Stimulated activated memory B cell treated with anti-CD40 and anti-IgM and Interleukin-4, amounts not matched to agents 10 μg/mL and 1 μg/mL and 100 μg/mL, for 72 hours (primary cell): ENCODE data around the gene ADCY5.
A peak's percentile ranks its signal among the peaks of the same experiment; 100 is the strongest.

Experiments used
- ATAC-seq: fragments of 150-1000 bp; cut with Tn5 transposase; 2 replicates; pipeline ENCODE4 v1.10.0; 2021
- H3K27ac Mint-ChIP-seq: one replicate; pipeline ENCODE4 v1.8.0; 2022; ENCODE audit warnings: mild to moderate bottlenecking, mixed read lengths
- H3K27me3 Mint-ChIP-seq: one replicate; pipeline ENCODE4 v1.8.0; 2022; ENCODE audit warnings: mixed read lengths
- H3K36me3 Mint-ChIP-seq: one replicate; pipeline ENCODE4 v1.8.0; 2022; ENCODE audit warnings: mixed read lengths
- H3K4me1 Mint-ChIP-seq: one replicate; pipeline ENCODE4 v1.8.0; 2022; ENCODE audit warnings: mixed read lengths
- H3K4me3 Mint-ChIP-seq: one replicate; pipeline ENCODE4 v1.8.0; 2022; ENCODE audit warnings: mild to moderate bottlenecking, moderate library complexity, mixed read lengths
- H3K9me3 Mint-ChIP-seq: one replicate; pipeline ENCODE4 v1.8.0; 2022; ENCODE audit warnings: mixed read lengths

Gene ADCY5

DNA sequence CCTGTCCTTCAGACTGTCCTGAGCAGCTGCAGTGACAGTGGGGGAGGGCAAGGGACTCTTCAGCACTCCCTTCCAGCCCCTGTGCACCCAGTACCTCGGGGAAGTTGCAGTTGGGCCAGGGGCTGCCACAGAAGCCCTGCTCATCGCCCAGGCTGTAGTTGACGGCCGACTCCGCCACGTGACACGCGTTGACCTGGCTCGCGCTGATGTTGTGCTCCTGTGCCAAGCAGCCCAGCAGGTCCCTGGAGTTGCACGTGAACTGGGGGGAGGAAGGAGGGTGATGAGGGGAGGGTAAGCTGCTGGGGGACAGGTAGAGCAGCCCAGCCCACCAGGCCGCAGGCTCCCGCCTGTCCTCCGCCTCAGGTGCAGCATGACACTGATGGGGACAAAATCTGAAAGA is 145.9 kb downstream of the ADCY5 start:
- Mint-ChIP-seq H3K4me3 (no peak overlapping the region), H3K27me3 (peaks cover 49% of the 10 kb centered on the region), H3K9me3 (no peaks in the 10 kb centered on the region), H3K4me1 (no peaks in the 10 kb centered on the region), H3K27ac (no peak overlapping the region), H3K36me3 (no peaks in the 10 kb centered on the region)
- no peak for ATAC-seq

DNA sequence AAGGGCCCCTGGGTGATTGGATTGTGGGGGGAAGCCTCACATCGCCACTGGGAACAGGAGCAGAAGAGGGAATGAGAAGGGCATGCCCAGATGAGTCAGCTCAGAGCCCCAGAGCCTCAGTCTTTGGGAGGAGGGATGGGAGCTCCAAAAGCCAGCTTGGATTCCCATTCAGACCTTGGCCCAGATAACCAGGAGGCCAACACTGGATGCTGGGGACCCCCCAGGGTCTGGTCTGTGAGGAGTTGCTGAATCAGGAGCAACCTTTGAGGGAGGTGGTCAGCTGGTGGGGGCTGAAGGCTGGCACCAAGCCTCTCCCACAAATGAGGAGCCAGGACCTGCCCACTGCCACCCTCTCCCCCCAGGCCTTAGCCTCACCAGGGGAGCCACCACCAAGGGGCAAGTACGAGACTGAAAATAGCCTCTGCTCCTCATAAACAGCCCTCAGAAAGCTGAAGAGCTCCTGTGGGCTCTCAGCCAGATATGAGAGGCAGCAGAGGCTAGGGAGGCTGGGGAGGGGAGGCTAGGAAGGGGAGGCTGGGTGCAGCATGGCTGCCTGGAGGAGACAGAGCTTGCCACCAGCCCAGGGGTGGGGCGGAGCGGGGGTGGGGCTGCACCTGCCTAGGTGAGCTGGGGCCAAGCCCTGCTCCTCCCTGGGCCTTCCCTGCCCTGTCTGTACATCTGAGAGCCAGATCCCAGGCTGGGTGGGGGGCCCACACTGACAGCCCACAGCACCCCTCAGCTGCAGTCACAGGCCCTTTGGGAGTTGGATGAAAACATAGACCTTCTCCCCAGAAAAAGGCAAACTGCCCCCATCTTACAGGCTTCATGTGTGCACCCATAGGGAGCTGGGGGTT is 147.3 kb downstream of the ADCY5 start:
- ATAC-seq, result no peak
- Mint-ChIP-seq H3K4me3 (no peak overlapping the region), H3K27me3 (peaks cover 49% of the 10 kb centered on the region), H3K36me3 (no peaks in the 10 kb centered on the region), H3K4me1 (no peaks in the 10 kb centered on the region), H3K27ac (no peak overlapping the region), H3K9me3 (no peaks in the 10 kb centered on the region)

DNA sequence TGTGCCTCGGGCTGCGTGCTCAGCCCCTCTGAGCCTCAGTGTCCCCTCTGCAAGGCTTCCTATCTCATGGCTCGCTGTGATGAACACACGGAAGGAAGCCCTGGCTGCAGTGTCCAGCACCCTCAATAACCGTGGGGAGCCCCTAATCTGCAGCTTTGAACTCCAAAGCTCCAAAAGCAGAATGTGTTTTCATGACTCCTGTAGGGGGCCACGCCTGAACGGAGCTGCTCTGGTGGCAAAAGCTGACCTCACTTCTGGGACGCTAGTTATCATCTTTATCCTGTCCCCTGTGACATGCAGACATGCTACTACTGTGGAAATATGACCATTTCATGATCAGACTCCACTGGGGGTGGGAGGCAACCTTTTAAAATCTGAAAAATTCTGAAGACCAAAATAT is 148.3 kb downstream of the ADCY5 start:
- Mint-ChIP-seq H3K36me3 (no peaks in the 10 kb centered on the region), H3K4me1 (no peaks in the 10 kb centered on the region), H3K9me3 (no peaks in the 10 kb centered on the region), H3K4me3 (no peak overlapping the region), H3K27ac (no peak overlapping the region), H3K27me3 (peaks cover 42% of the 10 kb centered on the region)
- no peak for ATAC-seq

DNA sequence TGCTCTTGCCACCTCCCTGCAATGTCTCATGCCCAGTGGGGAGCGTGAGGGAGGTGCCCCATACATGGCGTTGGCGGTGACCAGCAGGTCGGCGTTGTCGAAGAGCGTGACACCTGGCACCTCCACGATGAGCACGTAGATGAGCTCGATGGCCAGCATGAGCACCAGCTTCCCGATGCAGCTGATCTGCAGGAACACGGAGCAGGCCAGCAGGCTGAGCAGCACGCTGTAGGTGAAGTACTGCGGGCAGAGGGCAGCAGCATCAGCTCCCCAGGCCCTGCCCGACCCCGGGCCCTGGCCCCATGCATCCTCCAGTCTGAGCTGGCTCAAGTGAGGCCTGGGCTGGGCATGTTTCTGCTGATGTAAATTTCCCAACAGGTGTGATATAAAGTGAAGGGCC is 148.8 kb downstream of the ADCY5 start:
- Mint-ChIP-seq H3K36me3 (no peaks in the 10 kb centered on the region), H3K9me3 (no peaks in the 10 kb centered on the region), H3K4me3 (no peak overlapping the region), H3K27me3 (peaks cover 38% of the 10 kb centered on the region), H3K27ac (no peak overlapping the region), H3K4me1 (no peaks in the 10 kb centered on the region)
- no peak for ATAC-seq

DNA sequence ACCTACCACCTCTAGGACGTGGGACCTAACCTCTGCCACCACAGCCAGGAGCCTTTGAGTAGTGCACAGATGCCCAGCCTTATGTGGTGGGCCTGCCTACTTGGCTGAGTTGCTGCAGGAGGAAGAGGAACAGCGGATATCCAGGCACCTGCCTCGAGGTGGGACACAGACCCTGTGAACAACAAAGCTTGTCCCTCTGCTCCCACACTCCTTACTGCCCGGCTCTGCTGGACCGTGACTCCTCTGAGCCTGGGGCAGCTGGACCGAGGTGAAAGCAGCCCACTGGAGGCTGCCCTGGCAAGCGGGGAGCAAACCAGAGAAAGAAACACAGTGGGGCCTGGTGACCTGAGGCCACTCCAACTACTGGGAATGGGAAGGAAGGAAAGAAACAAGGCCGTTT is 149.3 kb downstream of the ADCY5 start:
- no peaks in the 10 kb centered on the region for H3K4me1 Mint-ChIP-seq
- ATAC-seq, result no peak
- H3K27ac Mint-ChIP-seq, result no peak overlapping the region
- H3K4me3 Mint-ChIP-seq, result no peak overlapping the region
- H3K36me3 Mint-ChIP-seq, result no peaks in the 10 kb centered on the region
- H3K27me3 Mint-ChIP-seq, result peaks cover 36% of the 10 kb centered on the region
- H3K9me3 Mint-ChIP-seq, result no peaks in the 10 kb centered on the region

DNA sequence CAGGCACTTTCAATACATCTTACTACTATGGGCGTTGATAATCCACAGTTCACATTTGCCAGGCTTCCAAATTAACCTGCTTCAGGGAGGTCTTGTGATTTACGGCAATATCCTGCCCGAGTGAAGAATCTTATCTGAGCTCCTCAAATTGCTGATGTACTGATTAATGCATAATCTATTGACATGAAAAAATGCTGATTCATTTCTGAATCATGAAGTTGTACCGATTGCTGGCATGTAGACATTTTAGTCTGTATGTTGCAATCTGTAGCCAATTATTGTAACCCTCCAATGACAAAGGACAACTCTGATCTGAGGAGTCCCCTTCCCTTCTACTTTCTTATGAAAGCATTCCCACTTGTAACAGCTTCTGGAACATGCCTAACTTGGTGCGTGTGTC is 150.0 kb downstream of the ADCY5 start:
- no peak for ATAC-seq
- no peaks in the 10 kb centered on the region for H3K36me3 Mint-ChIP-seq
- no peaks in the 10 kb centered on the region for H3K9me3 Mint-ChIP-seq
- H3K4me1 Mint-ChIP-seq, result no peaks in the 10 kb centered on the region
- no peak overlapping the region for H3K4me3 Mint-ChIP-seq
- H3K27ac Mint-ChIP-seq, result no peak overlapping the region
- peaks cover 36% of the 10 kb centered on the region for H3K27me3 Mint-ChIP-seq

DNA sequence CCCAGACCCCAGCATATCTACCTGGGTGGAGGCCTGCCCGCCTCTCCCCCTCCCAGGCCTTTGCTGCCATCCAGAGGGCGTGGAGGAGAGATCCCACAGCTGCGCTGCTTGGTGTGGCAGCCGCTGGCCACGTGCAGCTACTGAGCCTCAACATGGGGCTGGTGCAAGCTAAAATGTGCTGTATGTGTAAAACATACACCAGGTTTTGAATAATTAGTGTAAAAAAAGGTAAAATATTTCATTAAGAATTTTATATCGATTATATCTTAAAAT is 151.3 kb downstream of the ADCY5 start:
- Mint-ChIP-seq H3K27ac (no peak overlapping the region), H3K9me3 (no peaks in the 10 kb centered on the region), H3K4me1 (no peaks in the 10 kb centered on the region), H3K36me3 (no peaks in the 10 kb centered on the region), H3K27me3 (peaks cover 34% of the 10 kb centered on the region), H3K4me3 (no peak overlapping the region)
- ATAC-seq, result no peak

DNA sequence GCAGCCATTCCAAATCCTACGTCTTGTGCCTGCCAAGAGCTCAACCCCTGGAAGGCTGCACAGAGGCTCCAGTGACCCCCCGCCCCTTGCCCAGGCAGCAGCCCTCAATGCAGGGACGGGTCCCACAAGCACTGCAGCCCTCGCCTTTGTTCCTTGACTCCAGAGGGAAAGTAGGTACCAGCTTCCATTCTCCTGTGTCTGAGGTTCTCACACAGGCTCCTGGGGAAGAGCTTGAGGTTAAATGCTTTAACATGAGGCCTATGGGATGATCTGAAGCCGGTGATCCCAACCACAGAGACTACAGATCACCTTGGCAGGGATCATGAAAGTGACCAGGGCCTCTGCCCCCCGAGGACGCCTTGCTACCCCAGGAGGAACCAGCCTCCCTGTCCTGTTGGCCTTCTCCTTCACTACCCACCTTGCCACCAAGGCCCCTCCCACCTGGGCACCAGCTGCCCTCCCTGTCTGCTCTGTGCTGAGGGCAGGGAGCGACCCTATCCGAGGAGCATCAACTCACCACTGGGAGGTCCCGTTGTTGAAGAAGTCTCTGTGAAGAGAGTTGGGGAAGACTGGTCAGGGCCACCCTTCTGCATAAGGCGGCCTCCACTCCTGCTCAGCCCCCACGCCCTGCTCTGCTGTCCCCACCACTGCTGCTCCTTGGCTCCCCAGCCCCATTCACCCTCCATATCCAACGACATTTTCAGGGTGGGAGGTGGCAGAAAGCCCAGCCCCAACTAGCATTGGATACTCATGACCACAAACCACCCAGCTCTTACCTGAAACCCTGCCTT is 151.9 kb downstream of the ADCY5 start:
- Mint-ChIP-seq H3K27me3 (peaks cover 29% of the 10 kb centered on the region), H3K36me3 (no peaks in the 10 kb centered on the region), H3K27ac (no peak overlapping the region), H3K4me3 (no peak overlapping the region), H3K4me1 (no peaks in the 10 kb centered on the region), H3K9me3 (no peaks in the 10 kb centered on the region)
- no peak for ATAC-seq

DNA sequence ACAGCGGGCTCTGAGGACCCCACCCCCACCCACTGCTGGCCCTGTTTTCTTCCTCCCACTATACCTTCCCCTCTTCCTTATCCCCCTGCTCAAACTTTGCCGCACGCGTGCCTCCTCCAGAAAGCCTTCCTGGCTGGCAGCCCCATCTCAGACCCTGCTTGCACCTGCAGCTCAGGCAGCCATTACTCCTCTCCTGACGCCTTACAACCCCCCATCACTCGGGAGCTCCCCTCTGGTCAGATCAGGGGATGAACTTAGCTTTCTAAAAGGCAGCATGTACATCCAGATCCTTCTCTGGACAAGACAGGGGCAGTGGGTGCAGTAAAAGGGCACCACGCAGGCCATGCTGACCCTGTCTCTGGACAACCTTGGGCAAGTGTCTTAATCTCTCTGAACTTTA is 152.6 kb downstream of the ADCY5 start:
- no peak overlapping the region for H3K4me3 Mint-ChIP-seq
- no peaks in the 10 kb centered on the region for H3K9me3 Mint-ChIP-seq
- H3K27ac Mint-ChIP-seq, result no peak overlapping the region
- no peaks in the 10 kb centered on the region for H3K4me1 Mint-ChIP-seq
- peaks cover 35% of the 10 kb centered on the region for H3K27me3 Mint-ChIP-seq
- no peaks in the 10 kb centered on the region for H3K36me3 Mint-ChIP-seq
- ATAC-seq, result no peak

DNA sequence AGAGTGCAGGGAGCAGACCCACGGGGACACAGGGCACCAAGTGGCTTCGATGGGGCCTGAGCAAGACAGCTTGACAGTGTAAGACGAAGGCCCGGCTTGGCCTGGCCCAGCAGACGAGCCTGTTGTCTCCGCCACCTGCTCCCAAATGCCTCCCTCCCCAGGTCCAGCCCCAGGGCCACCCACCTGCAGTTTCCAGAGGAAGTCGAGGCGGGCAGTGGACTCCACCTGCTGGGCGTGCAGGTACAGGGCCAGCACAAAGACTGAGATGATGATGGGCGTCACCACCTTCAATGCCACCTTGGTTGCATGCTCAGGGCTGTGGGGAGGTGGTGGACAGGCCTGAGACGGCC is 153.0 kb downstream of the ADCY5 start:
- Mint-ChIP-seq H3K27me3 (peaks cover 39% of the 10 kb centered on the region), H3K9me3 (no peaks in the 10 kb centered on the region), H3K27ac (no peak overlapping the region), H3K36me3 (no peaks in the 10 kb centered on the region), H3K4me1 (no peaks in the 10 kb centered on the region), H3K4me3 (no peak overlapping the region)
- peak; percentile 25 for ATAC-seq

DNA sequence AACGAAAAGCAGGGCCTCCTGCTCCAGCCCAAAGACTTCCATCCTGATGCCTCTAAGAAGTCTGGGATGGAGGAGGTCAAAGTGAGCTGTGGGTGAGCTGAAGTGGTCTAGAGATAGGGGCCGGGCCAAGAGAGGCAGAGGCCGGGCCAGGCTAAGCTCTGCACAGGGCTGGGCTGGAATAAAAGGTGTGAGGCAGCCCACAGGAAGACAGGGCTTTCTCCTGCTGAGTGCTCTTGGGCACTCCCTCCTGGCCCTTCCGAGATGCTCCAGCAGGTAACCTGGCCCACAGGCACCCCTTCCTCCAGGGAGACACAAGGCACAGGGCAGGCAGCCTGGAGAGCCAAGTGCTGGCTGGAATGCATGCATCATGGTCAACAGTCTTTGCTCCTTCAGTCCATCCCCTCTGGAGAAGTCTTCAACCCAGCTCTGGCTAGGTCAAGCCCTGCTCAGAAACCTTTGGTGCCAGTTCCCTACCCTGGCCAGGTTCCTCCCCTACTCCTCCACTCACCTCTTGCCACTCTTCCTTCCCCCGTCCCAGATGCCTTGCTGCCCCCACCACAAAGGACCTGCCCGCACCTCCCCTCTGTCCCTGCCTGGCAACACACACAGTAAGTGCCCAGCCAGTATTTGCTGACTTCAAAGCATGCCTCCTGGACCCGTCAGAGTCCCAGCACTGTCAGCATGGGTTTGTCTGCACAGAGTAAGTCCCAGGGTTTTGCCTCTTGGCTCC is 153.6 kb downstream of the ADCY5 start:
- Mint-ChIP-seq H3K27me3 (peaks cover 44% of the 10 kb centered on the region), H3K9me3 (no peaks in the 10 kb centered on the region), H3K27ac (no peak overlapping the region), H3K4me3 (no peak overlapping the region), H3K4me1 (no peaks in the 10 kb centered on the region), H3K36me3 (no peaks in the 10 kb centered on the region)
- ATAC-seq, result peak; percentile 13

DNA sequence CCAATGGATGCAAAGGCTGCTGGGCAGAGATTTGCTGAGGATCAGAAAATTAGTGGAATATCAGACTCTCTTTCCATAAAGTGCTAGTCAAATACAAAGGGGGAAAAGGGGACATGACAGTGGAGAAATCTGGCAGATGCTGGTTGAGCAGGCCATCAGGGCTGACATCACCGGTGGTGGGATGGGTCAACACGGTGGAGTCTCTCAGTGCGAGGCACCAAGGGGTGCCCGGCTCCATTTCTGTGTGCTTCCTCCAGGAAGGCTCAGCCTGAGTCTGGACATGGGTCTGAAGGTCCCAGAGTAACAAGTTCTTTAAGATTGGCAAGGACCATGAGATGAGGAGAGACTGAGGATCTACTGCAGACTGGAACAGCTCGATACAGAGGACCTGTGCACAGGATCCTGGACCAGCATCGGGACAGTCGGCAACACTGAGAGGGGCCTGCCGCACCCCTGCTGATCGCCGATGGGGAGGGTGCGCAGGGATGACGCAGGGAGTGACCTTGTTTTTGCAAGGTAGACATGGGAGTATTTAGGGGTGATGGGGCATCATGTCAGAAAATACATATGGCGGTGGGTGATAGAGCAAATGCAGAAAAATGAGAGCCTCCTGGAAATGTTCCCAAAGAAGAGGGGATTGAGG is 154.5 kb downstream of the ADCY5 start:
- H3K4me1 Mint-ChIP-seq, result no peaks in the 10 kb centered on the region
- H3K4me3 Mint-ChIP-seq, result no peak overlapping the region
- H3K27ac Mint-ChIP-seq, result no peak overlapping the region
- H3K9me3 Mint-ChIP-seq, result no peaks in the 10 kb centered on the region
- no peak for ATAC-seq
- no peaks in the 10 kb centered on the region for H3K36me3 Mint-ChIP-seq
- H3K27me3 Mint-ChIP-seq, result peaks cover 44% of the 10 kb centered on the region

DNA sequence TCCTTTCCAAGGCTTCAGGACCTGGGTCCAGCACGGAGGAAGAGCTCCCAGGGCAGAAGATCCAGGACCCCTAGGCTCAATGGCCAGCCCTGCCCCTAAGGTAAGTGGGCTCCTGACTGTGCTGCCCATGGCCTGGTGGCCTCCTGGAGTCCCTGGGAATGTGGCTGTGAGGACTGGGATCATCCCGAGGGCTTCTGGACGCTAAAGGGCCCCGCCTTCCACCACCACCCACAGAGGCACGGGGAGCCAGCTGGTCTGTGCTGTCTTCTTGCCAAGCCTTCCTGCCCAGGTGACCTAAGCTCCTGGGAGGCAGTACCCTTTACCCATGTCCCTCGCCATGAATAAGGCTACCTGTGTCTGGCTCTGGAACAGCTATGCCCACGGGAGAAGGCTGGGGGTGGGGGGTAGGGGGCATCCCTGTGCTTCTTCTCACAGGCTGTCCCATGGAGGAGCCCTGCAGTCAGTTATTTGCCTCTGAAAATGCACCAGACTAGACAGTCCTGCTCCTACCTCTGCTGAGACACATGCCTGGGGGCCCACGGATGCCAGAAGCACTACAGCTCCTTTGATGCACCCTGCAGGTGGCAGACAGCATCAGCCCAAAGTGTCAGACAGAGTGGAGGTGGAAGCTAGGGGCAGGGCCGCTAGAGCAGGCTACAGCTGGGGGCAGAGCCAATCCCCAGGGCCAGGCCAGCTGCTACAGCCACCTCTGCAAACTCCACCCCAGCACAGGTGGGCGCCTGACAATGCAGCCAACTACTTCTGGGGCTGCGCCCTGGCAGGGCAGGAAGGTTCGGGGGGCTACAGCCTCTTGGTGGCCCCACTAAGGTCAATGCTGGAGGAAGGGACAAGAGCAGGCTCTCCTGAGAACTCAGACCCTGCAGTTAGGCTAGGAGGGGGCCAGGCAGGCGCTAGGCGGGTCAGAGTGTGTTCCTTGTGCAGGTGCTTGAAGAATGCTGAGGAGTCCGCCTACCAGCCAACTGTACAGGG is 156.3 kb downstream of the ADCY5 start:
- Mint-ChIP-seq H3K36me3 (no peaks in the 10 kb centered on the region), H3K9me3 (no peaks in the 10 kb centered on the region), H3K4me3 (no peak overlapping the region), H3K27ac (no peak overlapping the region), H3K4me1 (no peaks in the 10 kb centered on the region), H3K27me3 (peaks cover 42% of the 10 kb centered on the region)
- no peak for ATAC-seq

DNA sequence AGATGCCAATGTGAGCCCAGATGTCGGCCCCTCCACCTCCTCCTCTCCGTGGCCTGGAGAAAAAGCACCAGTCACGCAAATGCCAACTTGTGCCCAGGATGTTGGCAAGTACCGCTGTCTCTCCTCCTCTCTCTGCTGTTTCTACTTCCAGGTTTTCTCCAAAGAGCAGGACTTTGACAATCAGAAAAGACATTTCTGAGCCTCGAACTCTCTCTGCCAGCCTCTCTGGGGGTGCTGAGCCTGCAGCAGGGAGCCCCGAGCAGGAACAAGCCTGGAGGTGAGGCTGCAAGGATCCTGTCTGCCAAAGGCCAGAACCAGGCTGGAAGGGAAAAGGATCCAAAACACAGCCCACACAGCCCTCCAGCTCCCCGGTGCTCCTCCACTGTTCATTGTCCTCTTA is 157.5 kb downstream of the ADCY5 start:
- Mint-ChIP-seq H3K4me1 (no peaks in the 10 kb centered on the region), H3K27ac (no peak overlapping the region), H3K9me3 (no peaks in the 10 kb centered on the region), H3K36me3 (no peaks in the 10 kb centered on the region), H3K4me3 (no peak overlapping the region), H3K27me3 (peaks cover 53% of the 10 kb centered on the region)
- no peak for ATAC-seq
